GM12878 (cell line): ENCODE data around the gene CFAP97. TPM values are rescaled to one million over a fixed set of nuclear protein-coding genes. Genes with fewer than 3 reads are reported as not detected.
A peak's percentile ranks its signal among the peaks of the same experiment; 100 is the strongest.

Source experiments
- ATAC-seq: fragments of 200-7000 bp; cut with Tn5 transposase; 3 replicates; pipeline ENCODE4 v1.9.1; 2020; ENCODE audit warnings: mild to moderate bottlenecking, moderate library complexity
- BruUV-seq: library from RNA; stranded (reverse); fragments of 400-500 nt; replicated peaks from 2 replicates; lab custom pipeline; 2021; lab: Mats Ljungman, UMichigan
- CTCF ChIA-PET: fragments of 300-600 bp; sonication (Branson Sonifier 250); formaldehyde crosslinking; extraction: SDS; loops from one replicate; lab custom pipeline; 2021; ENCODE audit warnings: inconsistent platforms; lab: Yijun Ruan, JAX
- POLR2A ChIA-PET: fragments of 350-600 bp; formaldehyde crosslinking; extraction: SDS; loops from one replicate; lab custom pipeline; 2021; ENCODE audit warnings: inconsistent platforms; lab: Charles Lee
- RAD21 ChIA-PET: fragments of 300-600 bp; sonication (Branson Sonifier 250); formaldehyde crosslinking; loops from one replicate; lab custom pipeline; 2023; ENCODE audit warnings: antibody characterized with exemption; ENCODE audit not compliant: unreplicated experiment; lab: Charles Lee
- SMC1A ChIA-PET: fragments of 300-600 bp; sonication (Branson Sonifier 250); formaldehyde crosslinking; loops from one replicate; lab custom pipeline; 2023; ENCODE audit not compliant: unreplicated experiment, uncharacterized antibody; lab: Charles Lee
- DNase-seq: peaks from one replicate; pipeline ENCODE4 v3.0.0-alpha.2; 2011; ENCODE audit warnings: low read depth, low spot score
- FAIRE-seq: peaks from 3 replicates; lab custom pipeline; 2011; peaks lifted over from hg19 to GRCh38; lab: Jason Lieb, UNC
- H2AFZ ChIP-seq: 2 replicates; pipeline ENCODE4 v1.6.0; 2011; ENCODE audit warnings: low read depth, low read length, control low read depth; ENCODE audit not compliant: control insufficient read depth
- H3K27ac ChIP-seq: 2 replicates; pipeline ENCODE4 v1.5.1; 2011; ENCODE audit warnings: control low read depth; ENCODE audit not compliant: control insufficient read depth, insufficient read depth
- H3K27me3 ChIP-seq, 2 experiments: replicated peaks in 1 of 2; 2 replicates each; pipeline versions ENCODE4 v1.6.0 to v1.6.1; 2011; ENCODE audit warnings: low read length in 1 of 2; ENCODE audit not compliant: control insufficient read depth in 2 of 2, insufficient read depth in 2 of 2
- H3K36me3 ChIP-seq, 2 experiments: 2 replicates each; pipeline ENCODE4 v1.5.1; 2011; ENCODE audit warnings: low read length in 1 of 2; ENCODE audit not compliant: control insufficient read depth in 2 of 2, insufficient read depth in 2 of 2
- H3K4me1 ChIP-seq: 2 replicates; pipeline ENCODE4 v1.6.1; 2011; ENCODE audit warnings: mild to moderate bottlenecking, low read length, moderate library complexity, mixed read lengths; ENCODE audit not compliant: control insufficient read depth, insufficient read depth
- H3K4me2 ChIP-seq: 2 replicates; pipeline ENCODE4 v1.6.0; 2011; ENCODE audit warnings: control low read depth; ENCODE audit not compliant: control insufficient read depth, insufficient read depth
- H3K4me3 ChIP-seq: fragments of 200-600 bp; sonication (generic); 2 replicates; pipeline ENCODE4 v1.5.1; 2016
- H3K79me2 ChIP-seq: 2 replicates; pipeline ENCODE4 v1.6.0; 2011; ENCODE audit warnings: low read length; ENCODE audit not compliant: control insufficient read depth, insufficient read depth
- H3K9ac ChIP-seq: 2 replicates; pipeline ENCODE4 v1.8.0; 2011; ENCODE audit warnings: low read length, control low read depth, mixed read lengths; ENCODE audit not compliant: control insufficient read depth, insufficient read depth
- H3K9me3 ChIP-seq: replicated peaks from 3 replicates; pipeline ENCODE4 v1.5.1; 2011; ENCODE audit warnings: mild to moderate bottlenecking, low read length; ENCODE audit not compliant: control insufficient read depth, insufficient read depth
- H4K20me1 ChIP-seq: 2 replicates; pipeline ENCODE4 v1.6.0; 2011; ENCODE audit not compliant: control insufficient read depth, insufficient read depth
- ATF7 ChIP-seq: fragments of 450-650 bp; IDR thresholded peaks from 2 replicates; pipeline ENCODE4 v1.6.1; 2016; ENCODE audit warnings: low read depth, mild to moderate bottlenecking
- CREM ChIP-seq: IDR thresholded peaks from 2 replicates; pipeline ENCODE4 v1.6.1; 2014; ENCODE audit warnings: antibody characterized with exemption, low read depth
- EGR1 ChIP-seq, 2 experiments: IDR thresholded peaks; 1 replicate in 1 of 2; 2 replicates in 1 of 2; pipeline ENCODE4 v1.6.1; 2011 to 2012; ENCODE audit warnings: low read depth in 2 of 2, low read length in 2 of 2, borderline replicate concordance in 1 of 2, mild to moderate bottlenecking in 1 of 2, moderate library complexity in 1 of 2
- HDAC6 ChIP-seq: fragments of 200-600 bp; sonication (generic); IDR thresholded peaks from one replicate; pipeline ENCODE4 v1.8.0; 2017; ENCODE audit warnings: antibody characterized with exemption; ENCODE audit not compliant: unreplicated experiment
- IKZF1 ChIP-seq: fragments of 450-650 bp; conservative IDR thresholded peaks from 2 replicates; pipeline ENCODE4 v1.6.1; 2017; ENCODE audit warnings: antibody characterized with exemption, mild to moderate bottlenecking
- IKZF2 ChIP-seq, 2 experiments: fragments of 450-650 bp; IDR thresholded peaks; 2 replicates each; pipeline ENCODE4 v1.6.1; 2017; ENCODE audit warnings: mild to moderate bottlenecking in 2 of 2, moderate library complexity in 2 of 2
- MYB ChIP-seq: fragments of 150-350 bp; IDR thresholded peaks from 2 replicates; pipeline ENCODE4 v1.6.1; 2014; ENCODE audit warnings: mild to moderate bottlenecking, low read depth, low read length, borderline replicate concordance
- NFIC ChIP-seq: IDR thresholded peaks from 2 replicates; pipeline ENCODE4 v1.6.1; 2012; ENCODE audit warnings: low read depth, mild to moderate bottlenecking, inconsistent platforms, low read length, moderate library complexity
- RAD51 ChIP-seq: fragments of 450-650 bp; IDR thresholded peaks from 2 replicates; pipeline ENCODE4 v1.6.1; 2016; ENCODE audit warnings: moderate library complexity, mild to moderate bottlenecking, inconsistent platforms
- RFX5 ChIP-seq: IDR thresholded peaks from 2 replicates; pipeline ENCODE4 v1.6.1; 2011; ENCODE audit warnings: low read depth, low read length, improper control_type of control experiment
- RUNX3 ChIP-seq: IDR thresholded peaks from 2 replicates; pipeline ENCODE4 v1.6.1; 2012; ENCODE audit warnings: low read length, inconsistent platforms
- SPI1 ChIP-seq: IDR thresholded peaks from 2 replicates; pipeline ENCODE4 v1.6.1; 2011; ENCODE audit warnings: low read depth, mild to moderate bottlenecking, low read length, moderate library complexity, borderline replicate concordance; ENCODE audit not compliant: insufficient read depth
- ZNF207 ChIP-seq: fragments of 450-650 bp; IDR thresholded peaks from 2 replicates; pipeline ENCODE4 v1.6.1; 2014; ENCODE audit warnings: antibody characterized with exemption, mild to moderate bottlenecking, borderline replicate concordance
- WGBS: methylation state at CpG from one replicate; pipeline ENCODE4 v1.1.6; 2016; ENCODE audit warnings: low lambda C conversion rate; ENCODE audit not compliant: insufficient replicate concordance, insufficient coverage; ENCODE audit errors: missing lambda C conversion rate; 5-methylcytosine and 5-hydroxymethylcytosine counted together
- in situ Hi-C: fragments of 300-500 bp; cut with MboI; formaldehyde crosslinking; loops from 9 replicates; pipeline ENCODE4 v1.14.3; 2018; ENCODE audit warnings: mixed read lengths
- intact Hi-C: fragments of 100-400 bp; cut with micrococcal nuclease; formaldehyde crosslinking; loops from one replicate; pipeline ENCODE4 v1.14.2; 2022; ENCODE audit not compliant: unreplicated experiment
- polyA plus RNA-seq, 11 experiments: library from polyadenylated mRNA; depleted of rRNA in 4 of 11; unstranded in 6 of 11; stranded (reverse) in 5 of 11; fragments of >200 nt; fragmentation: Nextera tagmentation in 4 of 11; fragmentation: Illumina TruSeq in 1 of 11; extraction: Ambion mirVana in 4 of 11; extraction: Trizol in 1 of 11; gene quantifications; 1 replicate in 1 of 11; 2 replicates in 10 of 11; pipeline versions ENCODE4 v1.2.1 to v1.2.3, GENCODE V29; 2011 to 2016; ENCODE audit warnings: inconsistent platforms in 2 of 11, missing spikeins in 2 of 11, low read depth in 1 of 11
- total RNA-seq, 4 experiments: library from RNA; depleted of rRNA in 3 of 4; stranded (reverse); fragments of >200 nt in 3 of 4; fragmentation: Illumina TruSeq in 1 of 4; extraction: Trizol in 1 of 4; gene quantifications; 2 replicates each; pipeline versions ENCODE4 v1.2.1 to v1.2.3, GENCODE V29; 2013 to 2021
- TF ChIP-seq, protein P1 (sequence below): IDR thresholded peaks from 2 replicates; pipeline ENCODE4 v1.6.1; 2011; ENCODE audit warnings: low read depth, low read length, improper control_type of control experiment, borderline replicate concordance
- TF ChIP-seq, protein P2 (sequence below): fragments of 450-650 bp; IDR thresholded peaks from 2 replicates; pipeline ENCODE4 v1.6.1; 2017; ENCODE audit warnings: low read depth, mild to moderate bottlenecking, moderate library complexity
- TF ChIP-seq, protein P3 (sequence below): fragments of 450-650 bp; IDR thresholded peaks from 2 replicates; pipeline ENCODE4 v1.6.1; 2017; ENCODE audit warnings: mild to moderate bottlenecking, moderate library complexity

The CFAP97 gene
- total and polyA plus RNA-seq, 10 of the 15 experiments (the other 5 are each of a cell fraction or from before 2014, with no cell fraction given) = 26.4 to 62.7 (median 48.0) TPM

DNA sequence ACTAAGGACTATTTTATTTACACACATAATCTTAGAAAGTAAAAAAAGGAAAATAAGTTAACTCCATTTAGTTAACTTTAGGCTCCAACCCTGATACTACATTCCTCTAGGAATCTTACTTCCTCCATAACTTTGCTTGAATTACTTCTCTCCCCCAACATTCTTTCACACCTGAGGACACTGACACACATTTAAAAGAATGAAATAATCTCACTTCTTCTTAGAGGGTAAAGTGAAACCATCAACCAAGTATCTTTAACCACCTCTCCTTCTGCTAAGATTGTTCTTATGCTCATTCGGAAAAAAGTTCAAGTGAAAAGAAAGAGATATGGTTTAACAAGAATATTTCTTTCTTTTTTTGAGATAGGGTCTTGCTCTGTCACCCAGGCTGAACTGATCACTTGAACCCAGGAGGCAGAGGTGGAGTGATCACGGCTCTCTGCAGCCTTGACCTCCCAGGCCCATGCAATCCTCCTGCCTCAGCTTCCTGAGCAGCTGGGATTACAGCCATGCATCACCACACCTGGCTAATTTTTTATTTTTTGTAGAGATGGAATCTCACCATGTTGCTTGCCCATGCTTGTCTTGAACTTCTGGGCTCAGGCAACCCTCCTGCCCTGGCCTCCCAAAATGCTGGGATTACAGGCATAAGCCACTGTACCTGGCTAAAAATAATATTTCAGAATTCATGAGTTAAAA lies 32.3 kb downstream of the CFAP97 start:
- ATAC-seq (peak; percentile 92), DNase-seq (peak; percentile 19), FAIRE-seq (peak; percentile 70)
- H3K4me3 ChIP-seq = no peak overlapping the region
- ChIA-PET RAD21 (interaction anchor here (0.6 to 1.3 kb wide), 4 partner anchors 12 to 129 kb away, joined by 3 to 6 read pairs (median 4); no protein-coding TSS in a partner anchor), CTCF (interaction anchor here (0.6 to 6.3 kb wide), 5 partner anchors 12 to 1004 kb away, joined by 3 to 78 read pairs (median 3); no protein-coding TSS in a partner anchor), POLR2A (interaction anchor here (0.7 to 0.8 kb wide), 2 partner anchors 13 to 28 kb away, joined by 3 to 4 read pairs; partner anchors contain the start of gene SLC25A4), SMC1A (interaction anchor here (0.8 to 1.3 kb wide), 3 partner anchors 12 to 17 kb away, joined by 3 to 4 read pairs (median 3); no protein-coding TSS in a partner anchor)
- no peak overlapping the region for H3K9ac ChIP-seq
- in situ Hi-C loops = no loop called here
- H2AFZ ChIP-seq = no peak overlapping the region
- peaks cover 4% of the 10 kb centered on the region for H3K79me2 ChIP-seq
- peaks cover 2 to 22% of the 10 kb centered on the region in 2 experiments; a peak in 3 of 4 replicates for H3K36me3 ChIP-seq
- H3K9me3 ChIP-seq = peaks cover 2% of the 10 kb centered on the region; the same call in 1 of the 3 replicates
- H4K20me1 ChIP-seq = no peaks in the 10 kb centered on the region
- H3K27ac ChIP-seq = peak overlapping the region; percentile 70
- H3K4me2 ChIP-seq = peak overlapping the region; percentile 68; the same call in 1 of the 2 replicates
- no TSS peak for BruUV-seq
- H3K27me3 ChIP-seq = no peaks in the 10 kb centered on the region
- H3K4me1 ChIP-seq = peaks cover 13% of the 10 kb centered on the region
- intact Hi-C loops = no loop called here
- WGBS = 44% methylated on average over 2 of the region's 2 CpGs
- TF ChIP-seq IKZF1 = peak; percentile 62; the same call in 1 of the 2 replicates
- TF ChIP-seq ZNF207 = no peak
- peak; percentile 60 for TF ChIP-seq RUNX3
- TF ChIP-seq RAD51 = no peak
- no peak for TF ChIP-seq HDAC6
- peak; percentile 46 for TF ChIP-seq NFIC
- TF ChIP-seq MYB = no peak
- TF ChIP-seq SPI1 = 0 out of 2 replicates have a peak, but pooled peaks have one; percentile 31
- TF ChIP-seq, protein P1, sequence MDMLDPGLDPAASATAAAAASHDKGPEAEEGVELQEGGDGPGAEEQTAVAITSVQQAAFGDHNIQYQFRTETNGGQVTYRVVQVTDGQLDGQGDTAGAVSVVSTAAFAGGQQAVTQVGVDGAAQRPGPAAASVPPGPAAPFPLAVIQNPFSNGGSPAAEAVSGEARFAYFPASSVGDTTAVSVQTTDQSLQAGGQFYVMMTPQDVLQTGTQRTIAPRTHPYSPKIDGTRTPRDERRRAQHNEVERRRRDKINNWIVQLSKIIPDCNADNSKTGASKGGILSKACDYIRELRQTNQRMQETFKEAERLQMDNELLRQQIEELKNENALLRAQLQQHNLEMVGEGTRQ = no peak
- no peak for TF ChIP-seq RFX5
- TF ChIP-seq, protein P2, sequence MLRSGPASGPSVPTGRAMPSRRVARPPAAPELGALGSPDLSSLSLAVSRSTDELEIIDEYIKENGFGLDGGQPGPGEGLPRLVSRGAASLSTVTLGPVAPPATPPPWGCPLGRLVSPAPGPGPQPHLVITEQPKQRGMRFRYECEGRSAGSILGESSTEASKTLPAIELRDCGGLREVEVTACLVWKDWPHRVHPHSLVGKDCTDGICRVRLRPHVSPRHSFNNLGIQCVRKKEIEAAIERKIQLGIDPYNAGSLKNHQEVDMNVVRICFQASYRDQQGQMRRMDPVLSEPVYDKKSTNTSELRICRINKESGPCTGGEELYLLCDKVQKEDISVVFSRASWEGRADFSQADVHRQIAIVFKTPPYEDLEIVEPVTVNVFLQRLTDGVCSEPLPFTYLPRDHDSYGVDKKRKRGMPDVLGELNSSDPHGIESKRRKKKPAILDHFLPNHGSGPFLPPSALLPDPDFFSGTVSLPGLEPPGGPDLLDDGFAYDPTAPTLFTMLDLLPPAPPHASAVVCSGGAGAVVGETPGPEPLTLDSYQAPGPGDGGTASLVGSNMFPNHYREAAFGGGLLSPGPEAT = peak; percentile 56
- peak; percentile 22; the same call in 1 of the 2 replicates for TF ChIP-seq ATF7
- no peak for TF ChIP-seq EGR1 (IDR thresholded peaks at IDR 0.05; ENCODE audit: borderline replicate concordance in 1 of 2, low read depth in 2 of 2, low read length in 2 of 2)
- peak; percentile 77 to 79 for TF ChIP-seq IKZF2 (IDR thresholded peaks at IDR 0.05)
- no peak for TF ChIP-seq CREM
- TF ChIP-seq, protein P3, sequence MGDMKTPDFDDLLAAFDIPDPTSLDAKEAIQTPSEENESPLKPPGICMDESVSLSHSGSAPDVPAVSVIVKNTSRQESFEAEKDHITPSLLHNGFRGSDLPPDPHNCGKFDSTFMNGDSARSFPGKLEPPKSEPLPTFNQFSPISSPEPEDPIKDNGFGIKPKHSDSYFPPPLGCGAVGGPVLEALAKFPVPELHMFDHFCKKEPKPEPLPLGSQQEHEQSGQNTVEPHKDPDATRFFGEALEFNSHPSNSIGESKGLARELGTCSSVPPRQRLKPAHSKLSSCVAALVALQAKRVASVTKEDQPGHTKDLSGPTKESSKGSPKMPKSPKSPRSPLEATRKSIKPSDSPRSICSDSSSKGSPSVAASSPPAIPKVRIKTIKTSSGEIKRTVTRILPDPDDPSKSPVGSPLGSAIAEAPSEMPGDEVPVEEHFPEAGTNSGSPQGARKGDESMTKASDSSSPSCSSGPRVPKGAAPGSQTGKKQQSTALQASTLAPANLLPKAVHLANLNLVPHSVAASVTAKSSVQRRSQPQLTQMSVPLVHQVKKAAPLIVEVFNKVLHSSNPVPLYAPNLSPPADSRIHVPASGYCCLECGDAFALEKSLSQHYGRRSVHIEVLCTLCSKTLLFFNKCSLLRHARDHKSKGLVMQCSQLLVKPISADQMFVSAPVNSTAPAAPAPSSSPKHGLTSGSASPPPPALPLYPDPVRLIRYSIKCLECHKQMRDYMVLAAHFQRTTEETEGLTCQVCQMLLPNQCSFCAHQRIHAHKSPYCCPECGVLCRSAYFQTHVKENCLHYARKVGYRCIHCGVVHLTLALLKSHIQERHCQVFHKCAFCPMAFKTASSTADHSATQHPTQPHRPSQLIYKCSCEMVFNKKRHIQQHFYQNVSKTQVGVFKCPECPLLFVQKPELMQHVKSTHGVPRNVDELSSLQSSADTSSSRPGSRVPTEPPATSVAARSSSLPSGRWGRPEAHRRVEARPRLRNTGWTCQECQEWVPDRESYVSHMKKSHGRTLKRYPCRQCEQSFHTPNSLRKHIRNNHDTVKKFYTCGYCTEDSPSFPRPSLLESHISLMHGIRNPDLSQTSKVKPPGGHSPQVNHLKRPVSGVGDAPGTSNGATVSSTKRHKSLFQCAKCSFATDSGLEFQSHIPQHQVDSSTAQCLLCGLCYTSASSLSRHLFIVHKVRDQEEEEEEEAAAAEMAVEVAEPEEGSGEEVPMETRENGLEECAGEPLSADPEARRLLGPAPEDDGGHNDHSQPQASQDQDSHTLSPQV = no peak
